K562 (cell line): ENCODE data around the gene NACC1. TPM values are rescaled to one million over a fixed set of nuclear protein-coding genes. Genes with fewer than 3 reads are reported as not detected.

Experiments used
- CBFA2T2 ChIP-seq: fragments of 450-650 bp; conservative IDR thresholded peaks from 2 replicates; pipeline ENCODE4 v1.6.1; 2017; ENCODE audit warnings: mild to moderate bottlenecking
- CHD2 ChIP-seq: IDR thresholded peaks from 2 replicates; pipeline ENCODE4 v1.6.1; 2011; ENCODE audit warnings: low read depth, low read length
- E4F1 ChIP-seq: fragments of 250-450 bp; sonication (Bioruptor Pico); IDR thresholded peaks from 2 replicates; pipeline ENCODE4 v1.5.0; 2021; ENCODE audit warnings: mild to moderate bottlenecking, borderline replicate concordance
- FOXA3 ChIP-seq, 2 experiments: fragments of 450-650 bp in 1 of 2; sonication (generic) in 1 of 2; formaldehyde crosslinking; IDR thresholded peaks in 1 of 2; conservative IDR thresholded peaks in 1 of 2; 2 replicates each; pipeline versions ENCODE4 v1.4.0 to v1.8.0; 2020 to 2022; ENCODE audit warnings: mild to moderate bottlenecking in 2 of 2, missing genetic modification reagents in 1 of 2
- HINFP ChIP-seq: fragments of 450-650 bp; conservative IDR thresholded peaks from 2 replicates; pipeline ENCODE4 v1.6.1; 2016; ENCODE audit warnings: missing genetic modification characterization, low read depth, mild to moderate bottlenecking, control low read depth, missing compliant biosample characterization
- KLF1 ChIP-seq: fragments of 450-650 bp; IDR thresholded peaks from 2 replicates; pipeline ENCODE4 v1.6.1; 2016; ENCODE audit warnings: missing genetic modification characterization, missing compliant biosample characterization
- MCM3 ChIP-seq: fragments of 450-650 bp; IDR thresholded peaks from 2 replicates; pipeline ENCODE4 v1.6.1; 2016
- MED1 ChIP-seq: sonication (generic); formaldehyde crosslinking; IDR thresholded peaks from 2 replicates; pipeline ENCODE4 v1.8.1; 2023; ENCODE audit warnings: missing genetic modification reagents, borderline replicate concordance
- MEF2A ChIP-seq: IDR thresholded peaks from 2 replicates; pipeline ENCODE4 v1.6.1; 2011; ENCODE audit warnings: low read depth, mild to moderate bottlenecking, low read length, moderate library complexity; ENCODE audit not compliant: control insufficient read depth
- MLLT1 ChIP-seq, 2 experiments: fragments of 450-650 bp; IDR thresholded peaks; 2 replicates each; pipeline ENCODE4 v1.6.1; 2016
- PKNOX1 ChIP-seq: fragments of 450-650 bp; IDR thresholded peaks from 2 replicates; pipeline ENCODE4 v1.6.1; 2016
- POLR2H ChIP-seq: IDR thresholded peaks from 2 replicates; pipeline ENCODE4 v1.6.1; 2016; ENCODE audit warnings: missing genetic modification characterization, low read depth, mild to moderate bottlenecking, control low read depth, missing compliant biosample characterization, moderate library complexity
- PTTG1 ChIP-seq: fragments of 450-650 bp; IDR thresholded peaks from 2 replicates; pipeline ENCODE4 v1.6.1; 2016; ENCODE audit warnings: low read depth, mild to moderate bottlenecking, missing genetic modification characterization, missing compliant biosample characterization
- PYGO2 ChIP-seq: fragments of 450-650 bp; IDR thresholded peaks from 2 replicates; pipeline ENCODE4 v1.6.1; 2016; ENCODE audit warnings: mild to moderate bottlenecking, missing genetic modification characterization, moderate library complexity, missing compliant biosample characterization
- RBM17 ChIP-seq: fragments of 200-400 bp; formaldehyde crosslinking; IDR thresholded peaks from 2 replicates; pipeline ENCODE4 v1.6.1; 2017; ENCODE audit warnings: low read depth, mild to moderate bottlenecking, low read length, borderline replicate concordance
- RHOXF2B ChIP-seq: fragments of 250-450 bp; sonication (Bioruptor Pico); conservative IDR thresholded peaks from 2 replicates; pipeline ENCODE4 v1.5.1; 2021
- SP1 ChIP-seq: sonication (generic); formaldehyde crosslinking; IDR thresholded peaks from 2 replicates; pipeline ENCODE4 v1.8.1; 2022; ENCODE audit warnings: mild to moderate bottlenecking, missing genetic modification reagents
- ZNF24 ChIP-seq: fragments of 450-650 bp; IDR thresholded peaks from 2 replicates; pipeline ENCODE4 v1.6.1; 2016
- polyA plus RNA-seq, 8 experiments: library from polyadenylated mRNA; depleted of rRNA in 4 of 8; stranded (reverse) in 5 of 8; unstranded in 3 of 8; fragments of >200 nt; fragmentation: Nextera tagmentation in 2 of 8; fragmentation: Illumina TruSeq in 1 of 8; extraction: Ambion mirVana in 2 of 8; extraction: Trizol in 1 of 8; gene quantifications; 2 replicates each; pipeline versions ENCODE4 v1.2.1 to v1.2.3, GENCODE V29; 2011 to 2014; ENCODE audit warnings: inconsistent platforms in 1 of 8, missing spikeins in 1 of 8
- total RNA-seq, 7 experiments: library from RNA; depleted of rRNA in 6 of 7; stranded (reverse); fragments of >200 nt in 6 of 7; fragmentation: Illumina TruSeq in 2 of 7; extraction: Trizol in 2 of 7; gene quantifications; 2 replicates each; pipeline versions ENCODE4 v1.2.1 to v1.2.3, GENCODE V29; 2011 to 2021; ENCODE audit warnings: low replicate concordance in 1 of 7

NACC1 gene
- total and polyA plus RNA-seq, 9 of the 15 experiments (the other 6 are each of a cell fraction or from before 2014, with no cell fraction given): 0.04 to 96.6 (median 25.8) TPM

GRCh38 chr19:13152974-13153568, 35.0 kb downstream of the NACC1 start (continued):
- TF ChIP-seq SP1 (peak; percentile 93), PKNOX1 (peak; percentile 57; the same call in 1 of the 2 replicates), MEF2A (peak; percentile 30; the same call in 1 of the 2 replicates), FOXA3 (CRISPR knock-in tag; conservative IDR thresholded peaks at IDR 0.05 in 1 of 2, IDR thresholded peaks at IDR 0.05 in 1 of 2) (peak in 1 of 2 experiments; percentile 45; a peak in 2 of 4 replicates), MCM3 (no peak), MED1 (CRISPR knock-in tag) (peak; percentile 35; the same call in 1 of the 2 replicates), RBM17 (no peak), KLF1 (tag) (peak; percentile 80), POLR2H (tag) (peak; percentile 99), PYGO2 (no peak), CHD2 (0 out of 2 replicates have a peak, but pooled peaks have one; percentile 45), CBFA2T2 (no peak), PTTG1 (tag) (no peak), MLLT1 (IDR thresholded peaks at IDR 0.05) (peak; percentile 98 to 99), E4F1 (no peak), ZNF24 (peak; percentile 53), RHOXF2B (no peak), HINFP (tag) (no peak)
